Suppressor macrophage treated with lipopolysaccharide for 4 hours (primary cell): ENCODE measurements around the gene GEMIN5.

ENCODE experiments used
- DNase-seq: peaks from one replicate; pipeline ENCODE4 v3.0.0-alpha.2; 2020

Gene GEMIN5

GRCh38 chr5:154884424-154884823 is 53.6 kb downstream of the GEMIN5 start:
- DNase-seq, result no peak

GRCh38 chr5:154881986-154882385 is 56.0 kb downstream of the GEMIN5 start:
- no peak for DNase-seq

- DNase-seq, result no peak
These were observed 59.2 kb downstream of the GEMIN5 start for GRCh38 chr5:154878642-154879335.

GRCh38 chr5:154873791-154874331 is 64.2 kb downstream of the GEMIN5 start:
- DNase-seq, result no peak

- DNase-seq, result no peak
These were observed 66.3 kb downstream of the GEMIN5 start for GRCh38 chr5:154871734-154872133.

- no peak for DNase-seq
These were observed 69.3 kb downstream of the GEMIN5 start for GRCh38 chr5:154868702-154869101.

GRCh38 chr5:154866841-154867240 is 71.2 kb downstream of the GEMIN5 start:
- DNase-seq, result no peak

GRCh38 chr5:154865466-154866184 is 72.4 kb downstream of the GEMIN5 start:
- DNase-seq, result no peak

- no peak for DNase-seq
These were observed 74.5 kb downstream of the GEMIN5 start for GRCh38 chr5:154863291-154864080.

- peak; percentile 41 for DNase-seq
These were observed 75.2 kb downstream of the GEMIN5 start for GRCh38 chr5:154862766-154863165.

- DNase-seq, result no peak
These were observed 76.1 kb downstream of the GEMIN5 start for GRCh38 chr5:154861946-154862345.

- DNase-seq, result peak; percentile 47
These were observed 77.2 kb downstream of the GEMIN5 start for GRCh38 chr5:154860765-154861164.

GRCh38 chr5:154860123-154860522 is 77.9 kb downstream of the GEMIN5 start:
- DNase-seq, result peak; percentile 65

- DNase-seq, result peak; percentile 66
These were observed 78.8 kb downstream of the GEMIN5 start for GRCh38 chr5:154858972-154859871.

- peak; percentile 99 for DNase-seq
These were observed 79.6 kb downstream of the GEMIN5 start, which contains the start of gene CNOT8 for GRCh38 chr5:154858297-154858971. TSS of gene CNOT8 (plus strand) at chr5:154858627. CDS start at chr5:154863279, 4,652 bp downstream.

GRCh38 chr5:154857530-154858296 is 80.3 kb downstream of the GEMIN5 start:
- peak; percentile 92 for DNase-seq

- DNase-seq, result no peak
These were observed 86.7 kb downstream of the GEMIN5 start for GRCh38 chr5:154851351-154851750.

- DNase-seq, result peak; percentile 72
These were observed 87.6 kb downstream of the GEMIN5 start, which contains the start of gene FAXDC2 for GRCh38 chr5:154850255-154851062. TSS of gene FAXDC2 (minus strand) at chr5:154850603. CDS start at chr5:154838178, 12,425 bp downstream.

GRCh38 chr5:154849791-154850201 is 88.2 kb downstream of the GEMIN5 start:
- peak; percentile 51 for DNase-seq
